ENCODE data around the gene MLH1.

DNA sequence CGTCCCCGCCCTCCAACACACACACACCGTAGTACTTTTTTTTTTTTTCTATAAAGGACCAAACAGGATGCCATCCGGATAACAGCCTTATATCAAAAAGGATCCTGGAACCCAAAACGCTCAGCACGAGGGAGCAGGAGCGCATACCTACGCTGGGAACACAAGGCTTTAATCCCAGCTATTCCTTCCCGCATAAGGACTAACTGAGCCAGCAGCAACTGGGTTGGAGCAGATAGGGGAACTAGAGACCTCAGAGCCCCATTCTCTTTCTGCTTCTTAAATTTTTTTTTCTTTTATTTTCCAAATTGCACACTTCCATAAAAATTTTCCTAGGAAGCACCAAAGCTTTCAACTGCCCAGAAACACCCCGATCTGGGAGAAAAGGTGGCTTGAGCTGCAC, 49.7 kb upstream of the MLH1 start:
- TF ChIP-seq POLR2A (IDR thresholded peaks at IDR 0.05): no peak
- TF ChIP-seq, protein P1, sequence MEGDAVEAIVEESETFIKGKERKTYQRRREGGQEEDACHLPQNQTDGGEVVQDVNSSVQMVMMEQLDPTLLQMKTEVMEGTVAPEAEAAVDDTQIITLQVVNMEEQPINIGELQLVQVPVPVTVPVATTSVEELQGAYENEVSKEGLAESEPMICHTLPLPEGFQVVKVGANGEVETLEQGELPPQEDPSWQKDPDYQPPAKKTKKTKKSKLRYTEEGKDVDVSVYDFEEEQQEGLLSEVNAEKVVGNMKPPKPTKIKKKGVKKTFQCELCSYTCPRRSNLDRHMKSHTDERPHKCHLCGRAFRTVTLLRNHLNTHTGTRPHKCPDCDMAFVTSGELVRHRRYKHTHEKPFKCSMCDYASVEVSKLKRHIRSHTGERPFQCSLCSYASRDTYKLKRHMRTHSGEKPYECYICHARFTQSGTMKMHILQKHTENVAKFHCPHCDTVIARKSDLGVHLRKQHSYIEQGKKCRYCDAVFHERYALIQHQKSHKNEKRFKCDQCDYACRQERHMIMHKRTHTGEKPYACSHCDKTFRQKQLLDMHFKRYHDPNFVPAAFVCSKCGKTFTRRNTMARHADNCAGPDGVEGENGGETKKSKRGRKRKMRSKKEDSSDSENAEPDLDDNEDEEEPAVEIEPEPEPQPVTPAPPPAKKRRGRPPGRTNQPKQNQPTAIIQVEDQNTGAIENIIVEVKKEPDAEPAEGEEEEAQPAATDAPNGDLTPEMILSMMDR (IDR thresholded peaks at IDR 0.05): no peak

Measured in ovary (tissue), 3 donors.